Prostate gland (tissue), 2 donors: Measurements from ENCODE around the gene CRTC1. TPM values are rescaled to one million over a fixed set of nuclear protein-coding genes. Genes with fewer than 3 reads are reported as not detected.

Experiments
- DNase-seq: peaks from one replicate; pipeline ENCODE4 v3.0.0-alpha.2; 2019; ENCODE audit warnings: low spot score
- H3K27ac ChIP-seq, 2 donors: fragments of 200-600 bp; sonication (generic); 2 replicates each; pipeline ENCODE4 v1.5.1; 2017 to 2019
- H3K27me3 ChIP-seq: fragments of 200-600 bp; sonication (generic); replicated peaks from 2 replicates; pipeline ENCODE4 v1.5.1; 2019; ENCODE audit not compliant: insufficient read depth
- H3K36me3 ChIP-seq, 2 donors: fragments of 200-600 bp; sonication (generic); 1 replicate in 1 of 2; 2 replicates in 1 of 2; pipeline versions ENCODE4 v1.5.1 to v1.8.1; 2017 to 2019
- H3K4me1 ChIP-seq: fragments of 200-600 bp; sonication (generic); replicated peaks from 2 replicates; pipeline ENCODE4 v1.5.1; 2019
- H3K4me3 ChIP-seq, 2 donors: fragments of 200-600 bp; sonication (generic); 2 replicates each; pipeline ENCODE4 v1.5.1; 2017 to 2019
- H3K9me3 ChIP-seq: fragments of 200-600 bp; sonication (generic); 2 replicates; pipeline ENCODE4 v1.5.1; 2017
- POLR2A ChIP-seq: fragments of 450-650 bp; IDR thresholded peaks from one replicate; pipeline ENCODE4 v1.6.1; 2016; ENCODE audit warnings: antibody characterized with exemption, mild to moderate bottlenecking
- POLR2AphosphoS5 ChIP-seq: sonication (generic); formaldehyde crosslinking; IDR thresholded peaks from one replicate; pipeline ENCODE4 v1.6.1; 2017; ENCODE audit warnings: antibody characterized with exemption
- WGBS: methylation state at CpG from one replicate; pipeline ENCODE4 v1.1.5; 2018; 5-methylcytosine and 5-hydroxymethylcytosine counted together
- intact Hi-C: fragments of 100-400 bp; cut with DNase I; formaldehyde crosslinking; loops from one replicate; pipeline ENCODE4 v1.14.2; 2022
- total RNA-seq, 2 donors: library from RNA; depleted of rRNA; stranded (reverse); fragments of >200 nt; gene quantifications; one replicate each; pipeline ENCODE4 v1.1.0, GENCODE V29; 2016
- TF ChIP-seq, protein P1 (sequence below), 4 experiments: fragments of 200-600 bp in 2 of 4; fragments of 450-650 bp in 2 of 4; sonication (generic) in 2 of 4; IDR thresholded peaks; 1 replicate in 3 of 4; 2 replicates in 1 of 4; pipeline ENCODE4 v1.5.1; 2016 to 2019; ENCODE audit warnings: antibody characterized with exemption in 4 of 4, mild to moderate bottlenecking in 2 of 4, moderate library complexity in 2 of 4

The CRTC1 gene
- total RNA-seq, 2 donors from 2014 or later = 6.7 to 24.4 TPM

DNA sequence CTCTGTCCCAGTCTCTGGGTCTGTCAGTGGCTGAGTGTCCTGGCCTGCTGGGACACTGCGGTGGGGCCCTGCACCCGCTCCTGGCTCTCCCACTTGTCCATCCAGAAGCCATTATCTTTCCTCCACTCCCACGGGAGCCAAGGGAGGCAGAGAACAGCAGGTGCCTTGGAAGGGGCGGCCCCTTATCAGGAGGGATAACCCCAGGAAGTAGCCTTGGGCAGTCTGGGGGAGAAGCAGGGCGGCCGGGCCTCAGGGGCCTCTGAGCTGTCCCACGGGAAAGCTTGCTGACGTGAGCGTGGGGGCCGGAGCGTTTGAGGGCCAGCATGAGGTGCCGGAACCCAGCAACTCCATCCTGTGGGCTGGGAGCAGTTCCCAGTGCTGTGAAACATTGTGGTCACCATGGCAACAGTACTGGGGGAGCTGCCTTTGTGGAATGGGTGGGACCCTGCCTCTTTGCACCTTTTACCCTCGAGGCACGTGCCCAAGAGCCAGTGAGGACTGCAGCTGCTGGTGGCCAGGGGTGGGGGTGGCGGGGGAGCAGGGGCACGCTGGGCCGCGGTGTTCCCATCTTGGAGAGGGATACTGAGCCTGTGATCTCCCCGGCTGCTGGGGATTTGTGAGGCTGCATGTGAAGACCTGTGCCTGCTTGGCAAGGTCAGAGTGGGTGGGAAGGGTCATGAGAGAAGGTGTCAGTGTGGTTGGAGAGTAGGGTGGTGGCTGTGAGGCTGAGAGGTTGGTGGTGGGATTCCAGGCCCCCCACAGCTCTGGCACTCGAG is 25.7 kb upstream of the CRTC1 start:
- Histone ChIP-seq H3K4me3 (no peak overlapping the region), H3K27me3 (no peaks in the 10 kb centered on the region), H3K9me3 (no peaks in the 10 kb centered on the region), H3K36me3 (no peaks in the 10 kb centered on the region), H3K27ac (no peak overlapping the region), H3K4me1 (no peaks in the 10 kb centered on the region)
- TF ChIP-seq, protein P1, sequence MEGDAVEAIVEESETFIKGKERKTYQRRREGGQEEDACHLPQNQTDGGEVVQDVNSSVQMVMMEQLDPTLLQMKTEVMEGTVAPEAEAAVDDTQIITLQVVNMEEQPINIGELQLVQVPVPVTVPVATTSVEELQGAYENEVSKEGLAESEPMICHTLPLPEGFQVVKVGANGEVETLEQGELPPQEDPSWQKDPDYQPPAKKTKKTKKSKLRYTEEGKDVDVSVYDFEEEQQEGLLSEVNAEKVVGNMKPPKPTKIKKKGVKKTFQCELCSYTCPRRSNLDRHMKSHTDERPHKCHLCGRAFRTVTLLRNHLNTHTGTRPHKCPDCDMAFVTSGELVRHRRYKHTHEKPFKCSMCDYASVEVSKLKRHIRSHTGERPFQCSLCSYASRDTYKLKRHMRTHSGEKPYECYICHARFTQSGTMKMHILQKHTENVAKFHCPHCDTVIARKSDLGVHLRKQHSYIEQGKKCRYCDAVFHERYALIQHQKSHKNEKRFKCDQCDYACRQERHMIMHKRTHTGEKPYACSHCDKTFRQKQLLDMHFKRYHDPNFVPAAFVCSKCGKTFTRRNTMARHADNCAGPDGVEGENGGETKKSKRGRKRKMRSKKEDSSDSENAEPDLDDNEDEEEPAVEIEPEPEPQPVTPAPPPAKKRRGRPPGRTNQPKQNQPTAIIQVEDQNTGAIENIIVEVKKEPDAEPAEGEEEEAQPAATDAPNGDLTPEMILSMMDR (IDR thresholded peaks at IDR 0.05) = no peak
- no peak for TF ChIP-seq POLR2A
- no peak for TF ChIP-seq POLR2AphosphoS5
- DNase-seq = no peak
- intact Hi-C loops = no loop called here
- 25% methylated on average over 16 of the region's 20 CpGs for WGBS

DNA sequence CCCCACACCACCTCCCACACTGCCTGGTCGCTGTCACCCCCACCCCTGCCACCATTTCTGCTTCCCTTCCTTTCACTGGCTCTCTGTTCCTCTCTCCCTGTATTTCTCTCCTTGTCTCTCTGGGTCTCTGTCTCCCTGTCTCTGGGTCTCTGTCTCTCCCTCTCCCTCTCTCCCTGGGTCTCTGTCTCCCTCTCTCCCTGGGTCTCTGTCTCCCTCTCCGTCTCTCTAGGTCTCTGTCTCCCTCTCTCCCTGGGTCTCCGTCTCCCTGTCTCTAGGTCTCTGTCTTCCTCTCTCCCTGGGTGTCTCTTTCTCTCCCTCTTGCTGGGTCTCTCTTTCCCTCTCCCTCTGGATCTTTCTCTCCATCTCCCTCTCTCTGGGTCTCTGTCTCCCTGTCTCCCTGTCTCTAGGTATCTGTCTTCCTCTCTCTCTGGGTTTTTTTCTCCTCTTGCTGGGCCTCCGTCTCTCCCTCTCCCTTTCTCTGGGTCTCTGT is 25.1 kb upstream of the CRTC1 start:
- H3K27ac ChIP-seq = peak overlapping the region; percentile 60
- intact Hi-C loops = no loop called here
- H3K4me3 ChIP-seq = no peak overlapping the region
- 81% methylated on average over 4 of the region's 4 CpGs for WGBS
- no peaks in the 10 kb centered on the region for H3K9me3 ChIP-seq
- TF ChIP-seq POLR2AphosphoS5 (no peak), POLR2A (no peak)
- TF ChIP-seq, protein P1 (IDR thresholded peaks at IDR 0.05) = no peak
- no peaks in the 10 kb centered on the region for H3K27me3 ChIP-seq
- DNase-seq = no peak
- H3K36me3 ChIP-seq = no peaks in the 10 kb centered on the region
- no peaks in the 10 kb centered on the region for H3K4me1 ChIP-seq

DNA sequence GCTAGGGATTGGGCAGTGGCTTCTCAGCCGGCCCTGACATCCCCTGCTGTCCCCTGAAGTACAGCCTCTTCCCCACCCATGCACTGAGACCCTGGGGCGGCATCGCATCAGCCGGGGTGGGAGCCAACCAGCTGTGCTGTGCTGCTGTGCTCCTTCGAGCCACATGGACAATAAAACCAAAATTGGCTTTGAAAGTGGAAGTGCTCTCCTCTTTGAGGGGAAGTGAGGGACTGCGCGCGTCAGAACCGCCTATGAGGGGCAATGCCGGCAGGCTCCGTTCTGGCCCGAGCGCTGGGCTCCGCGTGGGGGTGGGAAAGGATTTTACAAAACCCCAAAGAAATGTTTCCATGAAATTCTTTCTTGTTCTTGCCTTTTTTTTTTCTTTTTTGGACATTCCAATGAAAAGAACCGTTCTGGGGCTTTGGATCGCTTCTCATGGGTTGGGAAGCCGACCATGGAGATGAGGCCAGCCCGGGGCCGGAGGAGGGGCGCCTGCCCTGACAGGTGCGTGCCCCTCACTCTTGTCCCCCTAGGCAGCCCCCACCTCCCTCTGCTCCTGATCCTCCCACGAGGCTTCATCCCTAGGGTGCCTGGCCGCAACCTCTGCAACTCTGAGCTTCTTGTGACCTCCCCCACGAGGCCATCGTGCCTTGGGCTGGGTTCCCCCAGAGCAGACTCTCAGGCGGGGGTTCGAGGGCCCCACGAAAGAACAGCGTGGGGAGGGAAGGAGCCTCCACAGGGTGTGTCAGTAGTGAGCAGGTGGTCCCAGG is 24.0 kb upstream of the CRTC1 start:
- H3K9me3 ChIP-seq = no peaks in the 10 kb centered on the region
- no peaks in the 10 kb centered on the region for H3K27me3 ChIP-seq
- 66% methylated on average over 29 of the region's 30 CpGs for WGBS
- no peak overlapping the region for H3K4me3 ChIP-seq
- TF ChIP-seq, protein P1 (IDR thresholded peaks at IDR 0.05) = no peak
- intact Hi-C loops = no loop called here
- no peaks in the 10 kb centered on the region for H3K4me1 ChIP-seq
- H3K36me3 ChIP-seq = no peaks in the 10 kb centered on the region
- no peak for DNase-seq
- peak overlapping the region; percentile 60 for H3K27ac ChIP-seq

DNA sequence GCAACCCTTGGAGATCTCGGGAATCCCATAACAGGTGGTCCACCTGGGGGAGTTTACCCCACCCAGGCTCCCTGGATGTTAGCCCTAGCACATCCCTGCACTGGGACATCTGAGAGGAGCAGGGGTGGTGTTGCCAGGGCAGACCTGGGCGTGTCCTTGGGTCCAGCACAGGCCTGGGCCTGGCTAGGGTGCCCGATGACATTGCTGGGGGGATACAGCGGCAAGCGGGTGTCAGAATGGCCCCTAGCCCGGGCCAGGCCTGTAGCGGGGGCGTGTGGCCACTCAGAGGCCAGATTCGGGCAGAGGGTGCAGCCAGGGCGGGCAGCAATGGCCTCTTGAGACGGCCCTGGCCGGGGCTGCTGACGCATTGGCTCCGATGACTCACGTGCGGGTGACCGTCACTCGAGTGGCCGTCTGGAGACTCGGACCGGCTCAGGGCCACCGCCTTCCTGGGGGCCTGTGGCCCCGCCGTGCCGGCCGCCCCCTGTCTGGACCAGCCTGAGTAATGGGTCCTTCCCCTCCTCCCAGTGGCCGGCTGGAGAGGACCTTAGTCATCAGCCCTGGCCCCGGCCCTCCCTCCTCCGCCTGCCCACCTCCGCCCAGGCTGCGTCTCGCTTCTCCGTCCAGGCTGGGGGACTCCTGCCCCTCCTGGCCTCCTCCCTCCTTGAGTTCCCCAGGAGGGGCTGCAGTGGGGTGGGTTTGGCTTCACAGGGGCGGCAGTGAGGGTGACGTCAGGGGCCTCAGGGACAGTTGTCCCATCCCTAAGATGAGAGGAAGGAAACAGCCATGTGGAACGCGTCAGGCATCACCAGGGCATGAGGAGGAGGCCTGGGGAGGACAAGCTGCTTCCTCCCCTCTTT is 23.2 kb upstream of the CRTC1 start:
- H3K4me1 ChIP-seq = no peaks in the 10 kb centered on the region
- H3K27ac ChIP-seq = peak overlapping the region; percentile 60
- TF ChIP-seq, protein P1 (IDR thresholded peaks at IDR 0.05) = no peak
- no peak for TF ChIP-seq POLR2AphosphoS5
- no peak for TF ChIP-seq POLR2A
- H3K4me3 ChIP-seq = no peak overlapping the region
- H3K27me3 ChIP-seq = no peaks in the 10 kb centered on the region
- intact Hi-C loops = no loop called here
- H3K36me3 ChIP-seq = no peaks in the 10 kb centered on the region
- 80% methylated on average over 35 of the region's 37 CpGs for WGBS
- no peaks in the 10 kb centered on the region for H3K9me3 ChIP-seq
- no peak for DNase-seq
